NCI-H82 treated with DMSO at 0.1 percent for 48 hours (cell line): ENCODE measurements around the gene DLG5.

Experiments
- DNase-seq: peaks from one replicate; lab custom pipeline; 2025; ENCODE audit not compliant: unreplicated experiment; lab: John Stamatoyannopoulos, UW

Gene DLG5

GRCh38 chr10:77844713-77845445 is 81.7 kb downstream of the DLG5 start:
- no peak for DNase-seq

- DNase-seq, result no peak
Observed at GRCh38 chr10:77844177-77844576, 82.4 kb downstream of the DLG5 start.

- DNase-seq, result no peak
Observed at GRCh38 chr10:77843264-77843663, 83.3 kb downstream of the DLG5 start.

GRCh38 chr10:77842652-77843212 is 83.8 kb downstream of the DLG5 start:
- DNase-seq, result no peak

GRCh38 chr10:77841711-77842375 is 84.7 kb downstream of the DLG5 start:
- no peak for DNase-seq

GRCh38 chr10:77840636-77841035 is 85.9 kb downstream of the DLG5 start:
- no peak for DNase-seq

- DNase-seq, result no peak
Observed at GRCh38 chr10:77837925-77838595, 88.5 kb downstream of the DLG5 start.

- peak; percentile 2 for DNase-seq
Observed at GRCh38 chr10:77837248-77837924, 89.2 kb downstream of the DLG5 start.

GRCh38 chr10:77836299-77836820 is 90.2 kb downstream of the DLG5 start:
- DNase-seq, result no peak

- no peak for DNase-seq
Observed at GRCh38 chr10:77835669-77836086, 90.9 kb downstream of the DLG5 start.

GRCh38 chr10:77834943-77835668 is 91.4 kb downstream of the DLG5 start:
- DNase-seq, result no peak

GRCh38 chr10:77834540-77834939 is 92.0 kb downstream of the DLG5 start:
- no peak for DNase-seq

- no peak for DNase-seq
Observed at GRCh38 chr10:77833792-77834191, 92.8 kb downstream of the DLG5 start.

GRCh38 chr10:77833225-77833624 is 93.3 kb downstream of the DLG5 start:
- no peak for DNase-seq

- DNase-seq, result no peak
Observed at GRCh38 chr10:77832238-77832637, 94.3 kb downstream of the DLG5 start.

GRCh38 chr10:77829356-77829755 is 97.2 kb downstream of the DLG5 start:
- DNase-seq, result no peak

GRCh38 chr10:77828377-77828776 is 98.2 kb downstream of the DLG5 start:
- no peak for DNase-seq

- no peak for DNase-seq
Observed at GRCh38 chr10:77827366-77827765, 99.2 kb downstream of the DLG5 start.

- DNase-seq, result no peak
Observed at GRCh38 chr10:77825965-77826364, 100.6 kb downstream of the DLG5 start.

GRCh38 chr10:77824908-77825307 is 101.6 kb downstream of the DLG5 start:
- no peak for DNase-seq
